Keratinocyte (primary cell): Measurements from ENCODE around the gene C1R. TPM values are rescaled to one million over a fixed set of nuclear protein-coding genes. Genes with fewer than 3 reads are reported as not detected.

Source experiments
- DNase-seq: peaks from one replicate; pipeline ENCODE4 v3.0.0-alpha.2; 2011; ENCODE audit warnings: low read depth, missing footprints, low spot score
- FAIRE-seq: peaks from 2 replicates; lab custom pipeline; 2011; peaks lifted over from hg19 to GRCh38; lab: Jason Lieb, UNC
- H2AFZ ChIP-seq: 2 replicates; pipeline ENCODE4 v1.6.0; 2012; ENCODE audit warnings: low read length, control low read depth, inconsistent platforms; ENCODE audit not compliant: control insufficient read depth
- H3K27ac ChIP-seq: 2 replicates; pipeline ENCODE4 v1.5.1; 2011; ENCODE audit warnings: low read length; ENCODE audit not compliant: control insufficient read depth, insufficient read depth
- H3K27me3 ChIP-seq: 3 replicates; pipeline ENCODE4 v1.6.0; 2011; ENCODE audit warnings: low read length; ENCODE audit not compliant: control insufficient read depth, insufficient read depth; ENCODE audit errors: extremely low read depth
- H3K36me3 ChIP-seq, 2 experiments: 2 replicates in 1 of 2; 3 replicates in 1 of 2; pipeline ENCODE4 v1.5.1; 2011; ENCODE audit warnings: low read length in 2 of 2, mild to moderate bottlenecking in 1 of 2; ENCODE audit not compliant: control insufficient read depth in 2 of 2, insufficient read depth in 2 of 2; ENCODE audit errors: extremely low read depth in 1 of 2
- H3K4me1 ChIP-seq: 3 replicates; pipeline ENCODE4 v1.5.1; 2011; ENCODE audit warnings: low read length; ENCODE audit not compliant: control insufficient read depth, insufficient read depth; ENCODE audit errors: extremely low read depth
- H3K4me2 ChIP-seq: 3 replicates; pipeline ENCODE4 v1.6.0; 2011; ENCODE audit warnings: low read depth, low read length; ENCODE audit not compliant: control insufficient read depth, insufficient read depth; ENCODE audit errors: extremely low read depth
- H3K4me3 ChIP-seq, 3 experiments: fragments of 200-600 bp in 1 of 3; sonication (generic) in 1 of 3; 2 replicates in 2 of 3; 3 replicates in 1 of 3; pipeline ENCODE4 v1.5.1; 2011 to 2016; ENCODE audit warnings: low read length in 3 of 3, mild to moderate bottlenecking in 3 of 3, control low read depth in 2 of 3, inconsistent platforms in 1 of 3, low read depth in 1 of 3, mixed read lengths in 1 of 3, mixed run types in 1 of 3, moderate library complexity in 1 of 3; ENCODE audit not compliant: control insufficient read depth in 2 of 3, insufficient read depth in 2 of 3; ENCODE audit errors: extremely low read depth in 1 of 3
- H3K79me2 ChIP-seq: 2 replicates; pipeline ENCODE4 v1.6.0; 2012; ENCODE audit warnings: low read length; ENCODE audit not compliant: control insufficient read depth, insufficient read depth
- H3K9ac ChIP-seq: 3 replicates; pipeline ENCODE4 v1.6.0; 2011; ENCODE audit warnings: low read length; ENCODE audit not compliant: control insufficient read depth, insufficient read depth; ENCODE audit errors: extremely low read depth
- H3K9me1 ChIP-seq: 3 replicates; pipeline ENCODE4 v1.6.0; 2011; ENCODE audit warnings: low read length; ENCODE audit not compliant: control insufficient read depth, insufficient read depth; ENCODE audit errors: extremely low read depth
- H3K9me3 ChIP-seq: 2 replicates; pipeline ENCODE4 v1.5.1; 2012; ENCODE audit warnings: low read depth, low read length; ENCODE audit not compliant: control insufficient read depth
- H4K20me1 ChIP-seq: 3 replicates; pipeline ENCODE4 v1.6.0; 2011; ENCODE audit warnings: low read length; ENCODE audit not compliant: control insufficient read depth, insufficient read depth; ENCODE audit errors: extremely low read depth
- EZH2 ChIP-seq: IDR thresholded peaks from one replicate; pipeline ENCODE4 v1.6.1; 2012; ENCODE audit warnings: inconsistent platforms, mild to moderate bottlenecking, low read length, moderate library complexity
- dilution Hi-C: fragments of 300-500 bp; cut with MboI; formaldehyde crosslinking; loops from one replicate; pipeline ENCODE4 v1.7.0; 2020; ENCODE audit warnings: low sequenced_read_pairs; ENCODE audit not compliant: extremely low pct_ligation_motif_present
- polyA plus RNA-seq, 5 experiments: library from polyadenylated mRNA; depleted of rRNA in 3 of 5; stranded (reverse) in 3 of 5; stranded (forward) in 1 of 5; unstranded in 1 of 5; fragments of >200 nt; gene quantifications; 1 replicate in 1 of 5; 2 replicates in 3 of 5; 3 replicates in 1 of 5; pipeline versions ENCODE4 v1.2.1 to v1.2.3, GENCODE V29; 2011 to 2012; ENCODE audit warnings: missing spikeins in 2 of 5, low read depth in 1 of 5, low replicate concordance in 1 of 5
- small RNA-seq, 3 experiments: library from RNA; depleted of rRNA; stranded (forward); fragments of <200 nt; gene quantifications; one replicate each; pipeline ENCODE3, GENCODE V24; 2012; ENCODE audit warnings: low read depth in 3 of 3, low replicate concordance in 1 of 3; ENCODE audit not compliant: insufficient read length in 3 of 3
- TF ChIP-seq, protein P1 (sequence below), 3 experiments: IDR thresholded peaks in 1 of 3; conservative IDR thresholded peaks in 1 of 3; optimal IDR thresholded peaks in 1 of 3; 2 replicates in 2 of 3; 3 replicates in 1 of 3; pipeline versions ENCODE3 to v1.5.1; 2011; ENCODE audit warnings: low read length in 3 of 3, mild to moderate bottlenecking in 3 of 3, moderate library complexity in 2 of 3, control low read depth in 1 of 3, inconsistent platforms in 1 of 3; ENCODE audit not compliant: insufficient read depth in 2 of 3; ENCODE audit errors: extremely low read depth in 1 of 3

Gene C1R
- polyA plus RNA-seq, 1 donor (not counting 4 experiments of a cell fraction or from before 2014, with no cell fraction given): 2.8 TPM

GRCh38 chr12:7032990-7033389, 59.3 kb downstream of the C1R start:
- H4K20me1 ChIP-seq: no peaks in the 10 kb centered on the region
- H3K4me3 ChIP-seq: no peak overlapping the region
- H2AFZ ChIP-seq: no peak overlapping the region
- DNase-seq: no peak
- dilution Hi-C loops: no loop called here
- no peaks in the 10 kb centered on the region for H3K9me1 ChIP-seq
- H3K27me3 ChIP-seq: no peaks in the 10 kb centered on the region
- H3K9me3 ChIP-seq: no peaks in the 10 kb centered on the region
- no peak for FAIRE-seq
- H3K4me2 ChIP-seq: no peak overlapping the region
- peaks cover 6% of the 10 kb centered on the region for H3K4me1 ChIP-seq
- no peaks in the 10 kb centered on the region for H3K79me2 ChIP-seq
- TF ChIP-seq, protein P1, sequence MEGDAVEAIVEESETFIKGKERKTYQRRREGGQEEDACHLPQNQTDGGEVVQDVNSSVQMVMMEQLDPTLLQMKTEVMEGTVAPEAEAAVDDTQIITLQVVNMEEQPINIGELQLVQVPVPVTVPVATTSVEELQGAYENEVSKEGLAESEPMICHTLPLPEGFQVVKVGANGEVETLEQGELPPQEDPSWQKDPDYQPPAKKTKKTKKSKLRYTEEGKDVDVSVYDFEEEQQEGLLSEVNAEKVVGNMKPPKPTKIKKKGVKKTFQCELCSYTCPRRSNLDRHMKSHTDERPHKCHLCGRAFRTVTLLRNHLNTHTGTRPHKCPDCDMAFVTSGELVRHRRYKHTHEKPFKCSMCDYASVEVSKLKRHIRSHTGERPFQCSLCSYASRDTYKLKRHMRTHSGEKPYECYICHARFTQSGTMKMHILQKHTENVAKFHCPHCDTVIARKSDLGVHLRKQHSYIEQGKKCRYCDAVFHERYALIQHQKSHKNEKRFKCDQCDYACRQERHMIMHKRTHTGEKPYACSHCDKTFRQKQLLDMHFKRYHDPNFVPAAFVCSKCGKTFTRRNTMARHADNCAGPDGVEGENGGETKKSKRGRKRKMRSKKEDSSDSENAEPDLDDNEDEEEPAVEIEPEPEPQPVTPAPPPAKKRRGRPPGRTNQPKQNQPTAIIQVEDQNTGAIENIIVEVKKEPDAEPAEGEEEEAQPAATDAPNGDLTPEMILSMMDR (optimal IDR thresholded peaks at IDR 0.05 in 1 of 3, IDR thresholded peaks at IDR 0.05 in 1 of 3, conservative IDR thresholded peaks at IDR 0.05 in 1 of 3; ENCODE audit: extremely low read depth in 1 of 3, insufficient read depth in 2 of 3, low read length in 3 of 3): no peak
- TF ChIP-seq EZH2: no peak
- no peak overlapping the region for H3K9ac ChIP-seq
- no peaks in the 10 kb centered on the region for H3K36me3 ChIP-seq
- no peak overlapping the region for H3K27ac ChIP-seq

DNA sequence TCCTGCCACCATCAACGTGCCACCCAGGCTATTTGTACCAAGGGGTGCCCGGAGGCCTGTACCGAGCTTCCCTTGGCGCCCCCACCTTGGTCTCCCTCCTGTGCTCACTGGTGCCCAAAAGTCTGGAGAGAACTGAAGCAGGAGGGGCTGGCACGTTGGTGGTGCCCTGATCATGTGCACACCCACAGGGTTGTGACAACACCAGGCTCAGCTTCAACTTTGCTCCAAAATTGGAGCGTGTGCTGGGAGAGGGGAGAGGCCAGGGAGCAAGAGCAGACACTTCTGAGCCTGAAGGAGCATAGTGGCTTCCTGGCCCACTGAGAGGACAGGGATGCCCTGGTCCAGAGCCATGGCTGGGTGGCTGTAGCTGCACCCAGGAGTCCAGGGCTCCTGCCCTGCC, 60.9 kb downstream of the C1R start:
- FAIRE-seq: no peak
- H3K9ac ChIP-seq: no peak overlapping the region
- H3K9me3 ChIP-seq: no peaks in the 10 kb centered on the region
- H3K4me1 ChIP-seq: no peaks in the 10 kb centered on the region
- no peak overlapping the region for H2AFZ ChIP-seq
- DNase-seq: no peak
- no peaks in the 10 kb centered on the region for H3K79me2 ChIP-seq
- no peaks in the 10 kb centered on the region for H3K27me3 ChIP-seq
- no peak overlapping the region for H3K27ac ChIP-seq
- no peaks in the 10 kb centered on the region for H3K36me3 ChIP-seq
- dilution Hi-C loops: no loop called here
- H3K9me1 ChIP-seq: no peaks in the 10 kb centered on the region
- H4K20me1 ChIP-seq: no peaks in the 10 kb centered on the region
- TF ChIP-seq, protein P1 (optimal IDR thresholded peaks at IDR 0.05 in 1 of 3, IDR thresholded peaks at IDR 0.05 in 1 of 3, conservative IDR thresholded peaks at IDR 0.05 in 1 of 3; ENCODE audit: extremely low read depth in 1 of 3, insufficient read depth in 2 of 3, low read length in 3 of 3): no peak
- TF ChIP-seq EZH2: no peak
- H3K4me3 ChIP-seq: no peak overlapping the region
- H3K4me2 ChIP-seq: no peak overlapping the region

Small RNAs within 50 kb of the gene (small RNA-seq; reads per million reads assigned to genes)
- gene AC006512.1: 0 reads per million in 3 experiments
- 0 to 0.25 (median 0) reads per million in 3 experiments for gene RNU6-485P

Other genes starting within 250 kb of the C1R start
- gene CDCA3, start 241.2 kb downstream of the C1R start, polyA plus RNA-seq: 2.1 to 16.9 TPM (median 15.0 TPM) in 3 replicates
- gene USP5, start 240.3 kb downstream of the C1R start, polyA plus RNA-seq: 58.3 to 84.1 TPM (median 67.2 TPM) in 3 replicates
- gene TPI1, start 224.9 kb downstream of the C1R start, polyA plus RNA-seq: 1,218 to 2,229 TPM (median 1,551 TPM) in 3 replicates
- 4.9 to 8.7 TPM (median 5.1 TPM) in 3 replicates for gene SPSB2, start 219.1 kb downstream of the C1R start, polyA plus RNA-seq
- gene LRRC23, start 187.6 kb downstream of the C1R start, polyA plus RNA-seq: 6.2 to 7.1 TPM (median 6.3 TPM) in 3 replicates
- gene ENO2, start 177.9 kb downstream of the C1R start, polyA plus RNA-seq: 0.87 to 1.7 TPM (median 1.1 TPM) in 3 replicates
- gene ATN1, start 164.5 kb downstream of the C1R start, polyA plus RNA-seq: 4.8 to 7.8 TPM (median 6.2 TPM) in 3 replicates
- gene RNU7-1, start 148.6 kb downstream of the C1R start, polyA plus RNA-seq: not detected in 3 replicates
- 121 to 211 TPM (median 137 TPM) in 3 replicates for gene C12orf57, start 148.4 kb downstream of the C1R start, polyA plus RNA-seq
- 18.7 to 21.0 TPM (median 19.7 TPM) in 3 replicates for gene PTPN6, start 141.1 kb downstream of the C1R start, polyA plus RNA-seq
- 225 to 270 TPM (median 244 TPM) in 3 replicates for gene PHB2, start 121.8 kb downstream of the C1R start, polyA plus RNA-seq
- 61.6 to 104 TPM (median 76.9 TPM) in 3 replicates for gene EMG1, start 121.5 kb downstream of the C1R start, polyA plus RNA-seq
- 51.0 to 69.1 TPM (median 52.0 TPM) in 3 replicates for gene LPCAT3, start 74.0 kb downstream of the C1R start, polyA plus RNA-seq
- 1.9 to 6.0 TPM (median 2.6 TPM) in 3 replicates for gene C1S, start 31.7 kb downstream of the C1R start, polyA plus RNA-seq
- gene C1RL, start 16.8 kb upstream of the C1R start, polyA plus RNA-seq: 8.5 to 13.5 TPM (median 9.3 TPM) in 3 replicates
- not detected in 3 replicates for gene RBP5, start 36.4 kb upstream of the C1R start, polyA plus RNA-seq
- 12.8 to 21.6 TPM (median 15.2 TPM) in 3 replicates for gene CLSTN3, start 37.9 kb upstream of the C1R start, polyA plus RNA-seq
- gene PEX5, start 97.2 kb upstream of the C1R start, polyA plus RNA-seq: 10.8 to 17.2 TPM (median 14.4 TPM) in 3 replicates
- gene ACSM4, start 211.6 kb upstream of the C1R start, polyA plus RNA-seq: not detected in 3 replicates